CD14-positive monocyte (primary cell): Measurements from ENCODE around the gene APP. TPM values are rescaled to one million over a fixed set of nuclear protein-coding genes. Genes with fewer than 3 reads are reported as not detected.

Source experiments
- DNase-seq, 3 donors: peaks; one replicate each; pipeline ENCODE4 v3.0.0-alpha.2; 2011 to 2022
- H2AFZ ChIP-seq: 2 replicates; pipeline ENCODE4 v1.6.0; 2012; ENCODE audit warnings: mild to moderate bottlenecking, low read depth, low read length, inconsistent platforms; ENCODE audit not compliant: insufficient read depth, poor library complexity, severe bottlenecking
- H3K27ac ChIP-seq, 2 donors: 1 replicate in 1 of 2; 2 replicates in 1 of 2; pipeline ENCODE4 v1.5.1; 2012 to 2013; ENCODE audit warnings: low read length in 2 of 2, control low read depth in 1 of 2, inconsistent platforms in 1 of 2, low read depth in 1 of 2, mild to moderate bottlenecking in 1 of 2
- H3K27me3 ChIP-seq, 2 donors: one replicate each; pipeline versions ENCODE4 v1.6.0 to v1.6.1; 2011 to 2013; ENCODE audit warnings: low read length in 2 of 2; ENCODE audit not compliant: control insufficient read depth in 2 of 2, insufficient read depth in 2 of 2
- H3K36me3 ChIP-seq, 2 donors: replicated peaks in 1 of 2; 1 replicate in 1 of 2; 2 replicates in 1 of 2; pipeline versions ENCODE4 v1.5.1 to v1.6.1; 2012 to 2013; ENCODE audit warnings: low read length in 2 of 2, control low read depth in 1 of 2, inconsistent platforms in 1 of 2, mild to moderate bottlenecking in 1 of 2; ENCODE audit not compliant: insufficient read depth in 2 of 2, control insufficient read depth in 1 of 2
- H3K4me1 ChIP-seq, 2 donors: 1 replicate in 1 of 2; 2 replicates in 1 of 2; pipeline versions ENCODE4 v1.5.1 to v1.6.1; 2012 to 2013; ENCODE audit warnings: low read length in 2 of 2, control low read depth in 1 of 2, inconsistent platforms in 1 of 2, mild to moderate bottlenecking in 1 of 2, moderate library complexity in 1 of 2; ENCODE audit not compliant: insufficient read depth in 2 of 2, control insufficient read depth in 1 of 2
- H3K4me2 ChIP-seq: replicated peaks from 2 replicates; pipeline ENCODE3; 2012; ENCODE audit warnings: low read length, moderate library complexity, mild to moderate bottlenecking; ENCODE audit not compliant: poor library complexity, severe bottlenecking; ENCODE audit errors: extremely low read depth
- H3K4me3 ChIP-seq, 3 experiments: fragments of 200-600 bp in 1 of 3; sonication (generic) in 1 of 3; replicated peaks in 1 of 3; 1 replicate in 2 of 3; 2 replicates in 1 of 3; pipeline ENCODE4 v1.5.1; 2011 to 2013; ENCODE audit warnings: low read length in 3 of 3, mild to moderate bottlenecking in 3 of 3, control low read depth in 2 of 3, low read depth in 2 of 3, inconsistent platforms in 1 of 3, moderate library complexity in 1 of 3
- H3K79me2 ChIP-seq: 2 replicates; pipeline ENCODE4 v1.6.0; 2012; ENCODE audit warnings: mild to moderate bottlenecking, control low read depth, inconsistent platforms, low read length, moderate library complexity; ENCODE audit not compliant: insufficient read depth
- H3K9ac ChIP-seq: 2 replicates; pipeline ENCODE4 v1.6.0; 2017; ENCODE audit warnings: low read length, mild to moderate bottlenecking; ENCODE audit not compliant: insufficient read depth, poor library complexity, severe bottlenecking
- H3K9me3 ChIP-seq, 2 donors: replicated peaks in 1 of 2; 1 replicate in 1 of 2; 2 replicates in 1 of 2; pipeline versions ENCODE4 v1.5.1 to v1.6.1; 2012 to 2013; ENCODE audit warnings: low read length in 2 of 2, control low read depth in 1 of 2; ENCODE audit not compliant: control insufficient read depth in 1 of 2, insufficient read depth in 1 of 2
- H4K20me1 ChIP-seq: 2 replicates; pipeline ENCODE4 v1.6.0; 2012; ENCODE audit warnings: mild to moderate bottlenecking, low read length, control low read depth, moderate library complexity; ENCODE audit not compliant: insufficient read depth
- H3K27ac Mint-ChIP-seq, 7 donors: one replicate each; pipeline ENCODE4 v1.8.0; 2020; ENCODE audit warnings: mild to moderate bottlenecking in 7 of 7, mixed read lengths in 7 of 7, moderate library complexity in 6 of 7, inconsistent platforms in 2 of 7
- H3K27me3 Mint-ChIP-seq, 3 donors: one replicate each; pipeline ENCODE4 v1.8.0; 2021 to 2022; ENCODE audit warnings: low read depth in 3 of 3, mild to moderate bottlenecking in 3 of 3, mixed read lengths in 3 of 3, moderate library complexity in 3 of 3, inconsistent platforms in 1 of 3
- H3K36me3 Mint-ChIP-seq, 2 donors: one replicate each; pipeline ENCODE4 v1.8.0; 2020; ENCODE audit warnings: mixed read lengths in 2 of 2, inconsistent platforms in 1 of 2, mild to moderate bottlenecking in 1 of 2
- H3K4me1 Mint-ChIP-seq: one replicate; pipeline ENCODE4 v1.8.0; 2020; ENCODE audit warnings: mild to moderate bottlenecking, mixed read lengths
- H3K4me3 Mint-ChIP-seq, 2 donors: one replicate each; pipeline ENCODE4 v1.8.0; 2020; ENCODE audit warnings: mild to moderate bottlenecking in 2 of 2, mixed read lengths in 2 of 2, moderate library complexity in 1 of 2
- H3K9me3 Mint-ChIP-seq, 7 donors: one replicate each; pipeline ENCODE4 v1.8.0; 2020 to 2022; ENCODE audit warnings: mixed read lengths in 7 of 7, mild to moderate bottlenecking in 6 of 7, moderate library complexity in 6 of 7, inconsistent platforms in 2 of 7
- WGBS: methylation state at CpG from one replicate; pipeline ENCODE4 v1.1.5; 2013; ENCODE audit warnings: missing lambda C conversion rate; ENCODE audit not compliant: insufficient coverage; 5-methylcytosine and 5-hydroxymethylcytosine counted together
- intact Hi-C, 2 donors: fragments of 100-400 bp; cut with micrococcal nuclease; formaldehyde crosslinking; loops; one replicate each; pipeline versions ENCODE4 v1.15.0 to v1.15.1; 2023
- polyA plus RNA-seq, 3 donors: library from polyadenylated mRNA; depleted of rRNA in 1 of 3; unstranded in 2 of 3; stranded (reverse) in 1 of 3; fragments of 300-500 nt in 2 of 3; fragments of >200 nt in 1 of 3; fragmentation: Illumina TruSeq in 2 of 3; gene quantifications; 1 replicate in 2 of 3; 2 replicates in 1 of 3; pipeline ENCODE4 v1.2.3, GENCODE V29; 2012 to 2021
- TF ChIP-seq, protein P1 (sequence below): fragments of 200-600 bp; IDR thresholded peaks from one replicate; pipeline ENCODE4 v1.8.0; 2022; ENCODE audit warnings: antibody characterized with exemption, mild to moderate bottlenecking

The APP gene
- polyA plus RNA-seq, 3 donors, result 28.0 to 118 (median 35.1) TPM

DNA sequence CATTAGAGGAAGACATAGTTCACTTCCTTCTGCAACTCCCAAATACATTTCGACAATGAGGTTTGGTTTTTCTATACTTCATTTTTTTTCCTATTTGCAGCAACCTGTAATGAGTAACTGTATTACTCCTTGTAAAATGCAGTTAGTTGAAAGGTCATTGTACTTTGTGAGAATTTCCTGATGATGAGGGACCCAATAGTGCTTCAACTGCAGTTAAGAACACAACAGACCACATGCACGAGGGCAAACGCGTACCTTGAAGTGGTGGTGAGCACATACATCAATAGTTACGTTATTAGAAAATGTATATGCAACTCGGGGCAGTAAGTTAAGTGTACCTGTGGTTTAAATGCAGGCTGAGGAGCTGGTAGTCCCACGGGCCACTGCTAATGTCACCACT is 264.0 kb downstream of the APP start:
- no peaks in the 10 kb centered on the region for H3K9me3 ChIP-seq
- H3K9ac ChIP-seq, result no peak overlapping the region
- H3K9me3 Mint-ChIP-seq, result no peaks in the 10 kb centered on the region
- no peak overlapping the region for H3K27ac ChIP-seq
- H4K20me1 ChIP-seq, result no peaks in the 10 kb centered on the region
- peak overlapping the region in 1 of 7 donors; percentile 29 for H3K27ac Mint-ChIP-seq
- TF ChIP-seq, protein P1, sequence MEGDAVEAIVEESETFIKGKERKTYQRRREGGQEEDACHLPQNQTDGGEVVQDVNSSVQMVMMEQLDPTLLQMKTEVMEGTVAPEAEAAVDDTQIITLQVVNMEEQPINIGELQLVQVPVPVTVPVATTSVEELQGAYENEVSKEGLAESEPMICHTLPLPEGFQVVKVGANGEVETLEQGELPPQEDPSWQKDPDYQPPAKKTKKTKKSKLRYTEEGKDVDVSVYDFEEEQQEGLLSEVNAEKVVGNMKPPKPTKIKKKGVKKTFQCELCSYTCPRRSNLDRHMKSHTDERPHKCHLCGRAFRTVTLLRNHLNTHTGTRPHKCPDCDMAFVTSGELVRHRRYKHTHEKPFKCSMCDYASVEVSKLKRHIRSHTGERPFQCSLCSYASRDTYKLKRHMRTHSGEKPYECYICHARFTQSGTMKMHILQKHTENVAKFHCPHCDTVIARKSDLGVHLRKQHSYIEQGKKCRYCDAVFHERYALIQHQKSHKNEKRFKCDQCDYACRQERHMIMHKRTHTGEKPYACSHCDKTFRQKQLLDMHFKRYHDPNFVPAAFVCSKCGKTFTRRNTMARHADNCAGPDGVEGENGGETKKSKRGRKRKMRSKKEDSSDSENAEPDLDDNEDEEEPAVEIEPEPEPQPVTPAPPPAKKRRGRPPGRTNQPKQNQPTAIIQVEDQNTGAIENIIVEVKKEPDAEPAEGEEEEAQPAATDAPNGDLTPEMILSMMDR, result no peak
- H3K27me3 ChIP-seq, result no peaks in the 10 kb centered on the region
- H3K36me3 Mint-ChIP-seq, result peaks cover 18 to 43% of the 10 kb centered on the region in 2 donors
- no peaks in the 10 kb centered on the region for H3K79me2 ChIP-seq
- DNase-seq, result no peak
- intact Hi-C loops, result no loop called here
- peaks cover 14% of the 10 kb centered on the region for H3K4me1 Mint-ChIP-seq
- WGBS, result 100% methylated on average over 1 of the region's 7 CpGs
- H3K4me3 ChIP-seq, result no peak overlapping the region
- peaks cover 0 to 14% of the 10 kb centered on the region in 2 donors for H3K36me3 ChIP-seq
- H2AFZ ChIP-seq, result no peak overlapping the region
- peaks cover 10 to 15% of the 10 kb centered on the region in 2 donors for H3K4me1 ChIP-seq
- no peak overlapping the region for H3K4me3 Mint-ChIP-seq
- no peaks in the 10 kb centered on the region for H3K27me3 Mint-ChIP-seq
- no peak overlapping the region for H3K4me2 ChIP-seq

DNA sequence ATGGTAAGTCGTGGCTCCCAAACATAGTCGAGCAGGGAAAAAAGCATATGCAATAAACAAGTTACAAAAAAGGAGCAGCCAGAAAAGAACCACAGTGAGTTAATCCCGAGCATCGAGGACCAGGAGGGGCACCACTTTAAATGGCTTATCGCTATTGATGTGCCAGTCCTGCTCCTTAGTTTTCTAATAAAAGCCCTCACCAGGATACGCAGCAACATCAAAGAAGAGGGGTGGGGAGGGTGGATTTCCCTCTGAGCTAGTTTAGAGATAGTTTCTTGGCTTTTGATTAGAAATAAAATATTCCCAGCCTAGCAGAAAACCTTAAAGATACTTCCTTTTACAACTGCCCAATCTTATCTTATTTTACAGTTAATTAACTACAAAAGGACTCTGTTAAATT is 265.4 kb downstream of the APP start:
- Mint-ChIP-seq H3K9me3 (no peaks in the 10 kb centered on the region), H3K27ac (peak overlapping the region in 2 of 7 donors; percentile 38 to 63), H3K4me3 (no peak overlapping the region), H3K4me1 (peaks cover 14% of the 10 kb centered on the region), H3K36me3 (peaks cover 12 to 41% of the 10 kb centered on the region in 2 donors), H3K27me3 (no peaks in the 10 kb centered on the region)
- Histone ChIP-seq H3K79me2 (no peaks in the 10 kb centered on the region), H3K4me2 (no peak overlapping the region), H3K9me3 (no peaks in the 10 kb centered on the region), H3K9ac (no peak overlapping the region), H3K36me3 (peaks cover 0 to 6% of the 10 kb centered on the region in 2 donors), H4K20me1 (no peaks in the 10 kb centered on the region), H2AFZ (no peak overlapping the region), H3K4me3 (no peak overlapping the region), H3K27ac (no peak overlapping the region), H3K4me1 (peaks cover 10 to 15% of the 10 kb centered on the region in 2 donors), H3K27me3 (no peaks in the 10 kb centered on the region)
- intact Hi-C loops, result no loop called here
- WGBS, result 94% methylated on average over 2 of the region's 6 CpGs
- TF ChIP-seq, protein P1, result no peak
- no peak for DNase-seq
